ENCODE results near the gene ARHGEF39. TPM values are rescaled to one million over a fixed set of nuclear protein-coding genes. Genes with fewer than 3 reads are reported as not detected.
A peak's percentile ranks its signal among the peaks of the same experiment; 100 is the strongest.

The ARHGEF39 gene
- total and polyA plus RNA-seq, 9 of the 15 experiments (the other 6 are each of a cell fraction or from before 2014, with no cell fraction given) = 2.8 to 21.7 (median 12.9) TPM

DNA sequence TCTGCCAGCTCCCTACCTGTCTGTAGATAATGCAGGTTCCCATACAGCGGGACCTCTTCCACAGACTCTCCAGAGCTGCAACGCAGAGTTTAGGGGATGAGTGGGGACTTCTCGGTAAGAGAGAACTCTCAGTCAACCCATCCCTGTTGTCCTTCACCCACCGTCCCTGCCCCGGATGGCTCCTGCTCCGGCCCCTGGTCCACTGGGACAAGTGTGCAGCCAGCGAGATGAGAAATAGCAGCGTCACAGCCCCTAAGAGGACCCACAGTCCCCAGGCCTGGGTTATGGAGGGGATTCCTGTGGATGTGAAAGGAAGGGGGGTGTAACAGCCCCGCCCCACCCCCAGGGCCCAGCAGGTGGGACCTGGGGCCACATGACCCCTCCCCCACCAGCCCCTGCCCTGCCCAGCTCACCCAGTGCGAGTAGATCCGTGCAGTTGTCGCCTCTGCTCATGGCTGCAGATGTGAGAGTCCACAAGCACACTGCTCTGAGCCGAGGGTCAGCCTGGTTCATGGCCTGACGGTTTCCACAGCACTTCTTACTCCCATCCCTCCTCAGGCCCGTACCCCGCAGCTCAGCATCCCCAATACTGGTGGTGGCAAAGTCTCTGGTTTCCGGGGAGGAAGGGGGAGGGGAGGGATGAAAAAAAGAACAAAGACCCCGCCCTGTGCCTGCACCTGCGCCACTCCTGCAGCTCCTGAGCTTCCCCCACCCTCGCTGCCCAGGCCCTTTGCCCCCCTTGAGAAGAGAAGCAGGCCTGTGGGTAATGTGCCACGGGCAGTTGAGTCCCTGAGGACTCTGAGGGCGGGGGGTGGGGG lies 14.4 kb downstream of the ARHGEF39 start, which contains the start of gene SIT1:
SIT1 (minus strand) TSS at position 591 of the 818 bp plus-strand sequence; CDS start at position 513, 78 bp downstream.
- Histone ChIP-seq H3K9me1 (ENCODE audit: control insufficient read depth, insufficient read depth, low read length) (no peaks in the 10 kb centered on the region), H3K27ac (ENCODE audit: extremely low read depth, low read depth, low read length) (no peak within 1 kb of the TSS), H3K4me3 (no peak within 1 kb of the TSS), H4K20me1 (replicated peaks; ENCODE audit: control insufficient read depth, insufficient read depth, low read length) (no peaks in the 10 kb centered on the region), H3K27me3 (ENCODE audit: control insufficient read depth in 2 of 2, insufficient read depth in 2 of 2, low read length in 2 of 2) (no peaks in the 10 kb centered on the region), H3K79me2 (ENCODE audit: control insufficient read depth, insufficient read depth, low read length) (no peaks in the 10 kb centered on the region), H3K9me3 (replicated peaks; ENCODE audit: control insufficient read depth, insufficient read depth, low read depth, low read length) (no peaks in the 10 kb centered on the region), H3K4me1 (replicated peaks in 1 of 2; ENCODE audit: control insufficient read depth in 2 of 2, insufficient read depth in 2 of 2, low read length in 2 of 2) (peaks cover 31 to 32% of the 10 kb centered on the region in 2 experiments), H3K36me3 (ENCODE audit: control insufficient read depth, insufficient read depth, low read length) (no peaks in the 10 kb centered on the region), H3K4me2 (ENCODE audit: insufficient read depth, low read length) (no peak within 1 kb of the TSS), H3K9ac (ENCODE audit: insufficient read depth in 1 of 2, low read depth in 2 of 2, low read length in 2 of 2) (peak within 1 kb of the TSS in 1 of 2 experiments; percentile 78; a peak in 2 of 4 replicates), H2AFZ (ENCODE audit: low read depth, low read length) (peak within 1 kb of the TSS; percentile 55; the same call in 1 of the 2 replicates)
- ATAC-seq (no peak), DNase-seq (ENCODE audit: extremely low read depth in 1 of 4, low spot score in 3 of 4) (no peak), FAIRE-seq (no peak)
- ChIA-PET POLR2A (interaction anchor here (0.6 to 0.7 kb wide), 3 partner anchors 86 to 1351 kb away, joined by 3 read pairs; no protein-coding TSS in a partner anchor), CTCF (ENCODE audit: low intra/inter-chr PET ratio) (no interaction called here)
- WGBS (ENCODE audit: insufficient coverage, low coverage, missing lambda C conversion rate) = 60% methylated on average over 11 of the region's 22 CpGs
- intact Hi-C loops (cut with micrococcal nuclease) (no loop called here), in situ Hi-C loops (cut with MboI) (no loop called here)
- no TSS peak for BruUV-seq (replicated peaks)
- TF ChIP-seq ZNF584 (CRISPR knock-in tag; IDR thresholded peaks at IDR 0.05; ENCODE audit: low read depth) (no peak), FOXJ3 (CRISPR knock-in tag; IDR thresholded peaks at IDR 0.05) (no peak), RFX1 (IDR thresholded peaks at IDR 0.05) (no peak), ZNF354B (CRISPR knock-in tag; IDR thresholded peaks at IDR 0.05) (no peak), KLF16 (IDR thresholded peaks at IDR 0.05) (no peak), RCOR1 (IDR thresholded peaks at IDR 0.05; ENCODE audit: borderline replicate concordance in 1 of 2, low read depth in 2 of 2, low read length in 2 of 2) (no peak), ATF1 (CRISPR knock-in tag; IDR thresholded peaks at IDR 0.05) (no peak), ATF1 (tag; IDR thresholded peaks at IDR 0.05) (no peak), SP2 (IDR thresholded peaks at IDR 0.05; ENCODE audit: extremely low read depth, low read depth, low read length, poor library complexity, severe bottlenecking) (no peak), SREBF1 (IDR thresholded peaks at IDR 0.05; ENCODE audit: borderline replicate concordance, low read depth, low read length) (no peak), ZNF431 (CRISPR knock-in tag; IDR thresholded peaks at IDR 0.05) (no peak), ZSCAN32 (CRISPR knock-in tag; IDR thresholded peaks at IDR 0.05) (no peak), ZNF133 (CRISPR knock-in tag; IDR thresholded peaks at IDR 0.05) (no peak), DNMT1 (IDR thresholded peaks at IDR 0.05) (no peak), CHCHD3 (CRISPR knock-in tag; IDR thresholded peaks at IDR 0.05) (no peak)
- TF ChIP-seq, protein P1, sequence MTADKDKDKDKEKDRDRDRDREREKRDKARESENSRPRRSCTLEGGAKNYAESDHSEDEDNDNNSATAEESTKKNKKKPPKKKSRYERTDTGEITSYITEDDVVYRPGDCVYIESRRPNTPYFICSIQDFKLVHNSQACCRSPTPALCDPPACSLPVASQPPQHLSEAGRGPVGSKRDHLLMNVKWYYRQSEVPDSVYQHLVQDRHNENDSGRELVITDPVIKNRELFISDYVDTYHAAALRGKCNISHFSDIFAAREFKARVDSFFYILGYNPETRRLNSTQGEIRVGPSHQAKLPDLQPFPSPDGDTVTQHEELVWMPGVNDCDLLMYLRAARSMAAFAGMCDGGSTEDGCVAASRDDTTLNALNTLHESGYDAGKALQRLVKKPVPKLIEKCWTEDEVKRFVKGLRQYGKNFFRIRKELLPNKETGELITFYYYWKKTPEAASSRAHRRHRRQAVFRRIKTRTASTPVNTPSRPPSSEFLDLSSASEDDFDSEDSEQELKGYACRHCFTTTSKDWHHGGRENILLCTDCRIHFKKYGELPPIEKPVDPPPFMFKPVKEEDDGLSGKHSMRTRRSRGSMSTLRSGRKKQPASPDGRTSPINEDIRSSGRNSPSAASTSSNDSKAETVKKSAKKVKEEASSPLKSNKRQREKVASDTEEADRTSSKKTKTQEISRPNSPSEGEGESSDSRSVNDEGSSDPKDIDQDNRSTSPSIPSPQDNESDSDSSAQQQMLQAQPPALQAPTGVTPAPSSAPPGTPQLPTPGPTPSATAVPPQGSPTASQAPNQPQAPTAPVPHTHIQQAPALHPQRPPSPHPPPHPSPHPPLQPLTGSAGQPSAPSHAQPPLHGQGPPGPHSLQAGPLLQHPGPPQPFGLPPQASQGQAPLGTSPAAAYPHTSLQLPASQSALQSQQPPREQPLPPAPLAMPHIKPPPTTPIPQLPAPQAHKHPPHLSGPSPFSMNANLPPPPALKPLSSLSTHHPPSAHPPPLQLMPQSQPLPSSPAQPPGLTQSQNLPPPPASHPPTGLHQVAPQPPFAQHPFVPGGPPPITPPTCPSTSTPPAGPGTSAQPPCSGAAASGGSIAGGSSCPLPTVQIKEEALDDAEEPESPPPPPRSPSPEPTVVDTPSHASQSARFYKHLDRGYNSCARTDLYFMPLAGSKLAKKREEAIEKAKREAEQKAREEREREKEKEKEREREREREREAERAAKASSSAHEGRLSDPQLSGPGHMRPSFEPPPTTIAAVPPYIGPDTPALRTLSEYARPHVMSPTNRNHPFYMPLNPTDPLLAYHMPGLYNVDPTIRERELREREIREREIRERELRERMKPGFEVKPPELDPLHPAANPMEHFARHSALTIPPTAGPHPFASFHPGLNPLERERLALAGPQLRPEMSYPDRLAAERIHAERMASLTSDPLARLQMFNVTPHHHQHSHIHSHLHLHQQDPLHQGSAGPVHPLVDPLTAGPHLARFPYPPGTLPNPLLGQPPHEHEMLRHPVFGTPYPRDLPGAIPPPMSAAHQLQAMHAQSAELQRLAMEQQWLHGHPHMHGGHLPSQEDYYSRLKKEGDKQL (CRISPR knock-in tag; IDR thresholded peaks at IDR 0.05; ENCODE audit: borderline replicate concordance) = no peak
- TF ChIP-seq, protein P2, sequence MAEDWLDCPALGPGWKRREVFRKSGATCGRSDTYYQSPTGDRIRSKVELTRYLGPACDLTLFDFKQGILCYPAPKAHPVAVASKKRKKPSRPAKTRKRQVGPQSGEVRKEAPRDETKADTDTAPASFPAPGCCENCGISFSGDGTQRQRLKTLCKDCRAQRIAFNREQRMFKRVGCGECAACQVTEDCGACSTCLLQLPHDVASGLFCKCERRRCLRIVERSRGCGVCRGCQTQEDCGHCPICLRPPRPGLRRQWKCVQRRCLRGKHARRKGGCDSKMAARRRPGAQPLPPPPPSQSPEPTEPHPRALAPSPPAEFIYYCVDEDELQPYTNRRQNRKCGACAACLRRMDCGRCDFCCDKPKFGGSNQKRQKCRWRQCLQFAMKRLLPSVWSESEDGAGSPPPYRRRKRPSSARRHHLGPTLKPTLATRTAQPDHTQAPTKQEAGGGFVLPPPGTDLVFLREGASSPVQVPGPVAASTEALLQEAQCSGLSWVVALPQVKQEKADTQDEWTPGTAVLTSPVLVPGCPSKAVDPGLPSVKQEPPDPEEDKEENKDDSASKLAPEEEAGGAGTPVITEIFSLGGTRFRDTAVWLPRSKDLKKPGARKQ (CRISPR knock-in tag; IDR thresholded peaks at IDR 0.05) = no peak
